ENCODE data around the gene AHNAK2.
"Not testable (repeated sequence)": the region's sequence is repeated elsewhere in the genome, so short reads cannot be mapped to it uniquely, and the experiment has no call there.

The AHNAK2 gene

DNA sequence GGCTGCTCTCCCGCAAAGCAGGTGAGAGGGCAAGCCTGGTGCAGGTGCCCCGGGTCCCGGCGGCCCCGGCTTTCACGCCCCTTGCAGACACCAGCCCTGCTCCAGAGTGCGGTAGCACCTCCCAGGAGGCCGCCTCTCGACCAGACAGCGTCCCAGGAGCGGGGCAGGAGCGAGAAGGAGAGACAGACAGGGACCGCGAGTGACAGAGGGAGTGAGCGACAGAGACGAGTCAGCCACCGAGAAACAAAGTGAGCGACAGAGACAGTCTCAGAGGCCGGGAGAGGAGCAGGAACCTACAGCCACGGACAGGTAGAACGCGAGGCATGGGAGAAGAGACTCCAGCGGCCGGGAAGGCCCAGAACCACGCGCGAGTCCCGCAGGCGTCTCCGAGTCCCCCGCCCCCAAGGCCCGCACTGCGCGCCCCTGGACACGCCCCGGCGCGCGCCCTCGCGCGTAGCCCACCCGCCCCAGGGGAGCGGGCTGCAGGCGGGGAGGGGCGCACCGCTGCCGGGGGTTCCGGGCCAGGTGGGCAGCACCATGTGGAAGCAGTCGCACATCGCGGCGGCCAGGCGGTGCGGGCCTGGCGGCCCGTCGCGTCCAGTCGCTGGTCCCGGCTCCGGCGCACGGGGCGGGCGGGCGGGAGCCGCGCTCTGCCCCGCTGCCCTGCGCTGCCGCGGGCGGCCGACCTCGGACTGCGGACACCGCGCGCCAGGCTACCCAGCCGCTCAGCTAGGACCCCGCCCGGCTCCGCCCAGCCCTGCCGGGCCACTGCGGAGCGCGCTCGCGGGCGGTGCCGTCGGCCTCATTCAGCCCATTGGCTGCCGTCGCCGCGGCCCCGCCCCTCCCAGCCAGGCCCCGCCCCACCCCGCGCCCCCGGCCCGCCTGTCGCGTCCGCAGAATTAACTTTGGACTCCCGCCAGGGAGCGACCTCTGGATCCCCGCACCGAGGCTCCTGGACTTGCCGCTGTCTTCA, at the start of gene AHNAK2:
TSS of gene AHNAK2 (minus strand) at position 694 of the 973 bp plus-strand sequence. CDS start at position 557, 137 bp downstream.
- Histone ChIP-seq H3K4me2 (ENCODE audit: low read length) (no peak within 1 kb of the TSS), H2AFZ (ENCODE audit: low read length) (no peak within 1 kb of the TSS), H3K27me3 (ENCODE audit: insufficient read depth, low read length) (0 out of 2 replicates have a peak, but pooled peaks cover 7% of the 10 kb centered on the region), H3K79me2 (ENCODE audit: insufficient read depth, low read length) (no peaks in the 10 kb centered on the region), H3K4me1 (ENCODE audit: insufficient read depth, low read length, severe bottlenecking) (no peaks in the 10 kb centered on the region), H3K9ac (ENCODE audit: low read length) (no peak within 1 kb of the TSS), H3K36me3 (ENCODE audit: insufficient read depth, low read length) (no peaks in the 10 kb centered on the region), H3K4me3 (ENCODE audit: low read depth, low read length, poor library complexity, severe bottlenecking) (no peak within 1 kb of the TSS), H3K9me2 (ENCODE audit: low read depth, low read length) (no peaks in the 10 kb centered on the region), H3K9me3 (ENCODE audit: low read length) (no peaks in the 10 kb centered on the region), H4K20me1 (ENCODE audit: insufficient read depth, low read length) (no peaks in the 10 kb centered on the region), H3F3A (ENCODE audit: insufficient read depth, low read length) (no peaks in the 10 kb centered on the region), H3K27ac (ENCODE audit: low read depth, low read length, poor library complexity, severe bottlenecking) (no peak within 1 kb of the TSS)
- no peak for TF ChIP-seq EZH2 (IDR thresholded peaks at IDR 0.05; ENCODE audit: borderline replicate concordance, low read length)
- TF ChIP-seq, protein P1, sequence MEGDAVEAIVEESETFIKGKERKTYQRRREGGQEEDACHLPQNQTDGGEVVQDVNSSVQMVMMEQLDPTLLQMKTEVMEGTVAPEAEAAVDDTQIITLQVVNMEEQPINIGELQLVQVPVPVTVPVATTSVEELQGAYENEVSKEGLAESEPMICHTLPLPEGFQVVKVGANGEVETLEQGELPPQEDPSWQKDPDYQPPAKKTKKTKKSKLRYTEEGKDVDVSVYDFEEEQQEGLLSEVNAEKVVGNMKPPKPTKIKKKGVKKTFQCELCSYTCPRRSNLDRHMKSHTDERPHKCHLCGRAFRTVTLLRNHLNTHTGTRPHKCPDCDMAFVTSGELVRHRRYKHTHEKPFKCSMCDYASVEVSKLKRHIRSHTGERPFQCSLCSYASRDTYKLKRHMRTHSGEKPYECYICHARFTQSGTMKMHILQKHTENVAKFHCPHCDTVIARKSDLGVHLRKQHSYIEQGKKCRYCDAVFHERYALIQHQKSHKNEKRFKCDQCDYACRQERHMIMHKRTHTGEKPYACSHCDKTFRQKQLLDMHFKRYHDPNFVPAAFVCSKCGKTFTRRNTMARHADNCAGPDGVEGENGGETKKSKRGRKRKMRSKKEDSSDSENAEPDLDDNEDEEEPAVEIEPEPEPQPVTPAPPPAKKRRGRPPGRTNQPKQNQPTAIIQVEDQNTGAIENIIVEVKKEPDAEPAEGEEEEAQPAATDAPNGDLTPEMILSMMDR (IDR thresholded peaks at IDR 0.05; ENCODE audit: low read length): no peak

DNA sequence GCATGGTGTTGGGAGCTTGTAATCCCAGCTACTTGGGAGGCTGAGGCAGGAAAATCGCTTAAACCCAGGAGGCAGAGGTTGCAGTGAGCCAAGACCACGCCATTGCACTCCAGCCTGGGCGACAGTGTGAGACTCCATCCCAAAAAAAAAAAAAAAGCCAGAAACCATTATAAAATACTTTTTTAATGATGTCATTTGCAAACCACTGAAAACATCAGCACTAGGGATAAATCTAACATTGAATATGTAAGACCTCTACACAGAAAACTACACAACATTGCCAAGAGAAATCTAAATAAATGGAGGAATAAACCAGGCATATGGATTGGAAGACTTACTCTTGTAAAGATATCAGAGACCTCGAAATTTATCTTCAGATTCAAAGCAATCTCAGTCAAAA, 49.5 kb upstream of the AHNAK2 start:
- H3K9ac ChIP-seq (ENCODE audit: low read length); H3K9me2 ChIP-seq (ENCODE audit: low read depth, low read length); H3K27ac ChIP-seq (ENCODE audit: low read depth, low read length, poor library complexity, severe bottlenecking): not testable (repeated sequence)

DNA sequence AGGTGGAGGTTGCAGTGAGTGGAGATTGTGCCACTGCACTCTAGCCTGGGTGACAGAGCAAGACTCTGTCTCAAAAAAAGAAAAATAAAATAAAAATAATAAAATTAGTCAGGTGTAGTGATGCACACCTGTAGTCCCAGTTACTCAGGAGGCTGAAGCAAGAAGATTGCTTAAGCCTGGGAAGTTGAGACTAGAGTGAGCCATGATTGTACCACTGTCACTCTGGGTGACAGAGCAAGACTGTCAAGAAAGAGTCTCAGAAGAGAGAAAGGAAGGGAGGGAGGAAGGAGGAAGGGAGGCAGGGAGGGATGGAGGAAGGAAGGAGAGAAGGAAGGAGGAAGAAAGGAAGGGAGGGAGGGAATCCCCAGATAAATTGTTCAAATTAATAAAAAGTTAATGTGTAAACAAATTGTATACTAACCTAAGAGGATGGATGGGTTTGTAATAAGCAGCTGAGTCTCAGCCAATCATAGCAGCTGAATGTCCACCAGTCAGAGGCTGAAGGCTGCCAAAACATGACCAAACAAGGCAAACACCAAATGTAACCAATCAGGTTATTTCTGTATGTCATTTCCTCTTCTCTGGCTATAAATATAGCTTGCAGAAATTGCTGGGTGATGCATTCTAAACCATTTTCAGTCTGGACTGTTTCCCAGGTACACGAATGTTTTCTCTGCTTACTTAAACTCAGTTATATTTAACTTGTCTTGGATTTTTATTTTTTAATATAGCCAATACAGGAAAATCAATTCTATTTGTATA, 48.8 kb upstream of the AHNAK2 start:
- Histone ChIP-seq H3K4me1 (ENCODE audit: insufficient read depth, low read length, severe bottlenecking) (peaks cover 30% of the 10 kb centered on the region), H2AFZ (ENCODE audit: low read length) (no peak overlapping the region), H3K4me3 (ENCODE audit: low read depth, low read length, poor library complexity, severe bottlenecking) (no peak overlapping the region), H3K9me2 (ENCODE audit: low read depth, low read length) (no peaks in the 10 kb centered on the region), H3K9me3 (ENCODE audit: low read length) (no peaks in the 10 kb centered on the region), H3F3A (ENCODE audit: insufficient read depth, low read length) (0 out of 2 replicates have a peak, but pooled peaks cover 6% of the 10 kb centered on the region), H3K9ac (ENCODE audit: low read length) (no peak overlapping the region), H3K27ac (ENCODE audit: low read depth, low read length, poor library complexity, severe bottlenecking) (no peak overlapping the region), H3K4me2 (ENCODE audit: low read length) (no peak overlapping the region), H3K27me3 (ENCODE audit: insufficient read depth, low read length) (peaks cover 9% of the 10 kb centered on the region; the same call in 1 of the 2 replicates), H4K20me1 (ENCODE audit: insufficient read depth, low read length) (no peaks in the 10 kb centered on the region), H3K36me3 (ENCODE audit: insufficient read depth, low read length) (no peaks in the 10 kb centered on the region; the same call in 1 of the 2 replicates), H3K79me2 (ENCODE audit: insufficient read depth, low read length) (no peaks in the 10 kb centered on the region)
- TF ChIP-seq, protein P1 (IDR thresholded peaks at IDR 0.05; ENCODE audit: low read length): no peak

More for the DNA sequence above, 49.5 kb upstream of the AHNAK2 start:
- H3F3A ChIP-seq (ENCODE audit: insufficient read depth, low read length); H3K4me3 ChIP-seq (ENCODE audit: low read depth, low read length, poor library complexity, severe bottlenecking); H4K20me1 ChIP-seq (ENCODE audit: insufficient read depth, low read length); H3K9me3 ChIP-seq (ENCODE audit: low read length); H3K4me2 ChIP-seq (ENCODE audit: low read length); H3K36me3 ChIP-seq (ENCODE audit: insufficient read depth, low read length); H3K79me2 ChIP-seq (ENCODE audit: insufficient read depth, low read length); H2AFZ ChIP-seq (ENCODE audit: low read length): not testable (repeated sequence)
- H3K4me1 ChIP-seq (ENCODE audit: insufficient read depth, low read length, severe bottlenecking): peaks cover 23% of the 10 kb centered on the region
- peaks cover 11% of the 10 kb centered on the region for H3K27me3 ChIP-seq (ENCODE audit: insufficient read depth, low read length)
